HCT116 (cell line): ENCODE results near the gene SLC15A3. TPM values are rescaled to one million over a fixed set of nuclear protein-coding genes. Genes with fewer than 3 reads are reported as not detected.

Source experiments
- ATAC-seq: fragments of 200-7000 bp; cut with Tn5 transposase; 2 replicates; pipeline ENCODE4 v1.9.1; 2020; ENCODE audit warnings: mild to moderate bottlenecking, moderate library complexity
- BruUV-seq: library from RNA; stranded (reverse); fragments of 400-500 nt; replicated peaks from 2 replicates; lab custom pipeline; 2021; lab: Mats Ljungman, UMichigan
- CTCF ChIA-PET: fragments of 300-600 bp; sonication (Branson Sonifier 250); formaldehyde crosslinking; loops from one replicate; lab custom pipeline; 2021; ENCODE audit warnings: antibody characterized with exemption; lab: Charles Lee
- POLR2A ChIA-PET: fragments of 300-600, 350-600 bp; sonication (Branson Sonifier 250); formaldehyde crosslinking; loops from one replicate; lab custom pipeline; 2021; ENCODE audit warnings: antibody characterized with exemption; lab: Charles Lee
- RAD21 ChIA-PET, 2 experiments: fragments of 300-600 bp; sonication (Branson Sonifier 250); formaldehyde crosslinking; loops; one replicate each; lab custom pipeline; 2023; ENCODE audit warnings: low total read pairs in 2 of 2; ENCODE audit not compliant: uncharacterized antibody in 2 of 2, unreplicated experiment in 2 of 2, low non-redundant PET in 1 of 2; lab: Charles Lee
- DNase-seq: peaks from one replicate; pipeline ENCODE4 v3.0.0-alpha.2; 2010; ENCODE audit warnings: low read depth, low spot score
- H2AFZ ChIP-seq: fragments of 200-600 bp; shearing (Covaris generic), sonication (generic); 2 replicates; pipeline ENCODE4 v1.6.1; 2017; ENCODE audit warnings: low read depth, mixed run types, mixed read lengths, antibody characterized with exemption, low read length; ENCODE audit not compliant: poor library complexity, severe bottlenecking
- H3K27ac ChIP-seq: 2 replicates; pipeline ENCODE4 v1.5.1; 2012; ENCODE audit warnings: low read depth, low read length
- H3K27me3 ChIP-seq: fragments of 200-600 bp; sonication (generic); 2 replicates; pipeline ENCODE4 v1.6.1; 2016; ENCODE audit warnings: mixed run types, low read length, mixed read lengths; ENCODE audit not compliant: insufficient read depth
- H3K36me3 ChIP-seq, 2 experiments: fragments of 200-500 bp in 1 of 2; fragments of 200-600 bp in 1 of 2; sonication (Bioruptor generic) in 1 of 2; sonication (generic) in 1 of 2; 2 replicates each; pipeline versions ENCODE4 v1.5.1 to v1.6.1; 2014 to 2016; ENCODE audit warnings: low read length in 2 of 2, inconsistent platforms in 1 of 2, mixed read lengths in 1 of 2, mixed run types in 1 of 2; ENCODE audit not compliant: insufficient read depth in 2 of 2, control insufficient read depth in 1 of 2
- H3K4me1 ChIP-seq, 2 experiments: fragments of 200-600 bp in 1 of 2; sonication (generic) in 1 of 2; 2 replicates each; pipeline versions ENCODE4 v1.5.1 to v1.6.1; 2012 to 2017; ENCODE audit warnings: low read length in 2 of 2, inconsistent platforms in 1 of 2, mild to moderate bottlenecking in 1 of 2, mixed read lengths in 1 of 2, mixed run types in 1 of 2, moderate library complexity in 1 of 2; ENCODE audit not compliant: insufficient read depth in 2 of 2, control insufficient read depth in 1 of 2
- H3K4me2 ChIP-seq: fragments of 200-600 bp; sonication (generic); 2 replicates; pipeline ENCODE4 v1.6.1; 2017; ENCODE audit warnings: mixed run types, low read length, mixed read lengths
- H3K4me3 ChIP-seq, 2 experiments: fragments of 200-600 bp in 1 of 2; sonication (generic) in 1 of 2; replicated peaks in 1 of 2; 2 replicates each; pipeline ENCODE4 v1.5.1; 2011 to 2016; ENCODE audit warnings: low read length in 2 of 2, control low read depth in 1 of 2, low read depth in 1 of 2, mild to moderate bottlenecking in 1 of 2, mixed read lengths in 1 of 2, mixed run types in 1 of 2
- H3K79me2 ChIP-seq: fragments of 200-600 bp; sonication (generic); 2 replicates; pipeline ENCODE4 v1.6.1; 2017; ENCODE audit warnings: mild to moderate bottlenecking, mixed run types, low read length, moderate library complexity, mixed read lengths; ENCODE audit not compliant: insufficient read depth
- H3K9ac ChIP-seq: fragments of 200-600 bp; sonication (generic); 2 replicates; pipeline ENCODE4 v1.6.1; 2016; ENCODE audit warnings: low read length, mixed read lengths
- H3K9me2 ChIP-seq: fragments of 200-600 bp; sonication (generic), shearing (Covaris generic); 2 replicates; pipeline ENCODE4 v1.6.1; 2017; ENCODE audit warnings: mixed run types, mild to moderate bottlenecking, moderate library complexity; ENCODE audit not compliant: insufficient read depth
- H3K9me3 ChIP-seq, 2 experiments: fragments of 200-500 bp in 1 of 2; fragments of 200-600 bp in 1 of 2; sonication (Bioruptor generic) in 1 of 2; sonication (generic) in 1 of 2; 2 replicates each; pipeline ENCODE4 v1.6.1; 2014 to 2017; ENCODE audit warnings: low read length in 2 of 2, mixed read lengths in 2 of 2, inconsistent platforms in 1 of 2, low read depth in 1 of 2, mild to moderate bottlenecking in 1 of 2, mixed run types in 1 of 2, moderate library complexity in 1 of 2; ENCODE audit not compliant: control insufficient read depth in 1 of 2, insufficient read depth in 1 of 2
- H4K20me1 ChIP-seq: fragments of 200-600 bp; sonication (generic), shearing (Covaris generic); 2 replicates; pipeline ENCODE4 v1.6.1; 2017; ENCODE audit warnings: mixed run types, mild to moderate bottlenecking, moderate library complexity; ENCODE audit not compliant: insufficient read depth
- ATF3 ChIP-seq: IDR thresholded peaks from 2 replicates; pipeline ENCODE4 v1.6.1; 2012
- CEBPB ChIP-seq: IDR thresholded peaks from 2 replicates; pipeline ENCODE4 v1.6.1; 2012; ENCODE audit warnings: low read depth
- EGR1 ChIP-seq: IDR thresholded peaks from 2 replicates; pipeline ENCODE4 v1.6.1; 2012; ENCODE audit warnings: low read depth
- ELF1 ChIP-seq: IDR thresholded peaks from 2 replicates; pipeline ENCODE4 v1.6.1; 2012; ENCODE audit warnings: low read depth, borderline replicate concordance
- SP1 ChIP-seq: IDR thresholded peaks from 2 replicates; pipeline ENCODE4 v1.6.1; 2012; ENCODE audit warnings: low read depth
- ZNF274 ChIP-seq: fragments of 200-500 bp; sonication (Bioruptor generic); IDR thresholded peaks from 2 replicates; pipeline ENCODE4 v1.6.1; 2014; ENCODE audit warnings: mild to moderate bottlenecking, low read depth, low read length, inconsistent platforms
- intact Hi-C: fragments of 100-400 bp; cut with micrococcal nuclease; formaldehyde crosslinking; loops from 2 replicates; pipeline ENCODE4 v1.10.0; 2022
- total RNA-seq: library from RNA; stranded (reverse); gene quantifications from one replicate; pipeline ENCODE4 v1.2.1, GENCODE V29; 2021; ENCODE audit not compliant: unreplicated experiment
- TF ChIP-seq, protein P1 (sequence below), 3 experiments: fragments of 200-600 bp in 1 of 3; sonication (generic) in 1 of 3; IDR thresholded peaks in 2 of 3; conservative IDR thresholded peaks in 1 of 3; 2 replicates each; pipeline ENCODE4 v1.5.1; 2012 to 2017; ENCODE audit warnings: low read depth in 2 of 3, low read length in 2 of 3, antibody characterized with exemption in 1 of 3, borderline replicate concordance in 1 of 3, control low read depth in 1 of 3, mild to moderate bottlenecking in 1 of 3, mixed read lengths in 1 of 3, mixed run types in 1 of 3, moderate library complexity in 1 of 3; ENCODE audit not compliant: insufficient read depth in 1 of 3

Gene SLC15A3
- total RNA-seq, 1 experiment from 2014 or later, result not detected

- no TSS peak for BruUV-seq
- CTCF ChIA-PET, result interaction anchor here (1.2 kb wide), 1 partner anchor 22 kb away, joined by 3 read pairs; no protein-coding TSS in a partner anchor
- POLR2A ChIA-PET, result no interaction called here
Observed at GRCh38 chr11:60921777-60922335, 30.1 kb downstream of the SLC15A3 start.

More at GRCh38 chr11:60921777-60922335, 30.1 kb downstream of the SLC15A3 start:
- no peak overlapping the region for H3K4me2 ChIP-seq
- H3K4me3 ChIP-seq, result no peak overlapping the region
- RAD21 ChIA-PET, result no interaction called here
- H3K27ac ChIP-seq, result no peak overlapping the region
- H3K9me3 ChIP-seq, result no peaks in the 10 kb centered on the region
- peaks cover 25 to 53% of the 10 kb centered on the region in 2 experiments for H3K4me1 ChIP-seq
- intact Hi-C loops, result no loop called here
- H3K27me3 ChIP-seq, result no peaks in the 10 kb centered on the region
- H3K9ac ChIP-seq, result no peak overlapping the region
- TF ChIP-seq, protein P1, sequence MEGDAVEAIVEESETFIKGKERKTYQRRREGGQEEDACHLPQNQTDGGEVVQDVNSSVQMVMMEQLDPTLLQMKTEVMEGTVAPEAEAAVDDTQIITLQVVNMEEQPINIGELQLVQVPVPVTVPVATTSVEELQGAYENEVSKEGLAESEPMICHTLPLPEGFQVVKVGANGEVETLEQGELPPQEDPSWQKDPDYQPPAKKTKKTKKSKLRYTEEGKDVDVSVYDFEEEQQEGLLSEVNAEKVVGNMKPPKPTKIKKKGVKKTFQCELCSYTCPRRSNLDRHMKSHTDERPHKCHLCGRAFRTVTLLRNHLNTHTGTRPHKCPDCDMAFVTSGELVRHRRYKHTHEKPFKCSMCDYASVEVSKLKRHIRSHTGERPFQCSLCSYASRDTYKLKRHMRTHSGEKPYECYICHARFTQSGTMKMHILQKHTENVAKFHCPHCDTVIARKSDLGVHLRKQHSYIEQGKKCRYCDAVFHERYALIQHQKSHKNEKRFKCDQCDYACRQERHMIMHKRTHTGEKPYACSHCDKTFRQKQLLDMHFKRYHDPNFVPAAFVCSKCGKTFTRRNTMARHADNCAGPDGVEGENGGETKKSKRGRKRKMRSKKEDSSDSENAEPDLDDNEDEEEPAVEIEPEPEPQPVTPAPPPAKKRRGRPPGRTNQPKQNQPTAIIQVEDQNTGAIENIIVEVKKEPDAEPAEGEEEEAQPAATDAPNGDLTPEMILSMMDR (IDR thresholded peaks at IDR 0.05 in 2 of 3, conservative IDR thresholded peaks at IDR 0.05 in 1 of 3; ENCODE audit: borderline replicate concordance in 1 of 3, insufficient read depth in 1 of 3, low read depth in 2 of 3, low read length in 2 of 3), result no peak
- TF ChIP-seq EGR1, result no peak
- no peak for TF ChIP-seq ELF1
- TF ChIP-seq ZNF274, result no peak
- no peak for TF ChIP-seq CEBPB
- no peak for TF ChIP-seq SP1
- no peak for TF ChIP-seq ATF3
- H3K79me2 ChIP-seq, result peaks cover 31% of the 10 kb centered on the region
- no peak for ATAC-seq
- no peaks in the 10 kb centered on the region for H3K9me2 ChIP-seq
- no peaks in the 10 kb centered on the region; the same call in 1 of the 2 replicates for H4K20me1 ChIP-seq
- peaks cover 14 to 27% of the 10 kb centered on the region in 2 experiments; a peak in 2 of 4 replicates for H3K36me3 ChIP-seq
- no peak for DNase-seq
- H2AFZ ChIP-seq, result no peak overlapping the region
